Activated CD4-positive, alpha-beta T cell treated with anti-CD3 and anti-CD28 coated beads, Interleukin-2, Interleukin-6, amounts not matched to agents 100 ng/mL and 50 ng/mL, durations not matched to agents 16 hours and 8 hours (primary cell): ENCODE measurements around the gene AGO4.
"Not testable (repeated sequence)": the region's sequence is repeated elsewhere in the genome, so short reads cannot be mapped to it uniquely, and the experiment has no call there.

ENCODE experiments used
- DNase-seq: peaks from one replicate; pipeline ENCODE4 v3.0.0-alpha.2; 2020

Gene AGO4

DNA sequence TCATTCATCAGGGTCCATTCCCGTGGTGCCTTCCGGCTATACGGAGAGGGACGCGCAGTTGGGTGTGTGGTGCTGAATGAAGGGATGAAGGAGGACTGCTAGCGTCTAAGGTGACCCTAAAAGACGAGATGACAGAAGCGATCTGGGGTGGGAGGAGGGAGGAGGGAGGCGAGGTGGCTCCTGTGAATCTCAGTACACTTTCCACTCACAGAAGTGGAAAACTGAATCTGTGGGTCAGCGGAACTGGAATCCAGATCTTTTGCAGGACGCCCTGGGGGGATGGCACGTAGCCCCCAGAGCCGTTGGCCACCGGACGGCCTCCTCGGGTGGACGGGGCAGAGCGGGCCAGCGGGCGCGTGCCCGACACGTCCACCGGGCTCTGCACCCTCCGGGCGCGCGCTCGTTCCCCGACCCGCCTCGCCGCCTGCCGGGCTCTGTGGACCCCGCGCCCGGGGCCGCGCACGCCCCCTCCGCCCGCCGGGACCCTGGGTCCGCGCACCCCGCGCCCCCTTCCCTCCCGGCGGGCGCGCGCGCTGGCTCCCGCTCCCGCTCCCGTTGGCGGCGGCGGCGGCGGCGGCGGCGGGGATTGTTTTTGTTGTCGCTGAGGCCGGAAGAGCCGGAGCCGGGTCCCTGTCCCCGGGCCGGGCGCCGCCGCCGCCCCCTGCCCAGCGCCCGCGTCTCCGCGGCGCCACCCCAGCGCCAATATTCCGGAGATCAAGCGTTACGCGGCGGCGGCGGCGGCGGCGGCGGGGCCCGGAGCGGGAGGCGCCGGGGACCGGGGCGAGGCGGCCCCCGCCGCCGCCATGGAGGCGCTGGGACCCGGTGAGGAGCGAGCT lies at the start of gene AGO4:
Gene AGO4, plus strand, starts transcription at position 403 of the 836 bp plus-strand sequence. Its CDS starts 401 bp downstream, at position 804.
- DNase-seq, result peak; percentile 39

DNA sequence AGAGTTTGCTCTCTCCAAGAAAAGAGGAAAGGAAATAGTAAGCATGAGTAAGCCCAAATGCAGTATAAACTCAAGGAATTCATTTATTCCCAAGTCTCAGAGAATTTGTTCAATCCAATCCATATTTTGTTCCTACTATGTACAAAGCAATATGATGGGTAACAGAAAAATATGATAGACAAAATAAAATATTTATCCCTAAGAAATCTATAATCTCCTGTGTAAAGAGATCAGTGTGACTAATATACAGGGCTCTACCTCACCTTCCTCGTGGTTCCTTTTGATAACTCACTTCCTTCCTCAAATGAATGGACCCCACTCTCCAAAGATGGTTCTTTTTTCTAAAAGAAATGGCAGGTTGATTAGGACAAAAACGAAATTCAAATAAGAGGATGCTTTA lies 45.7 kb upstream of the AGO4 start:
- DNase-seq, result no peak

DNA sequence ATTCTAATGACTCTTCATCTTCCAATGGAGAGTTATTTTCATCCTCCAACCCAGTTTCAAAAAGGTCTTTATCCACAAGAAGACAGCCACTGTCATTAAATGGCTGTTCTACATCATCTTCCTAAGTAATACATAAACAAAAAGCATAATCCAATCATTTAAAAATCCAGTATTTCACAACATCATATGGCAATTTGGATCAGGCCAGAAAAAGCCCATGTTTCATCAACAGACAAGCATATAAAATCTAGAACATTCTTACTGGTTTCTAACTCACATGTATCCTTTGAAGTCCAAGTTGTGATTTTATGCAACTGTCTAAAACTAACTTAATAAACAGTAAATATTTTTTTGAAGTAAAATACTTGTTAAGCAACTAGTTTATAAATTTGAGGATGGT lies 44.6 kb upstream of the AGO4 start:
- no peak for DNase-seq

DNA sequence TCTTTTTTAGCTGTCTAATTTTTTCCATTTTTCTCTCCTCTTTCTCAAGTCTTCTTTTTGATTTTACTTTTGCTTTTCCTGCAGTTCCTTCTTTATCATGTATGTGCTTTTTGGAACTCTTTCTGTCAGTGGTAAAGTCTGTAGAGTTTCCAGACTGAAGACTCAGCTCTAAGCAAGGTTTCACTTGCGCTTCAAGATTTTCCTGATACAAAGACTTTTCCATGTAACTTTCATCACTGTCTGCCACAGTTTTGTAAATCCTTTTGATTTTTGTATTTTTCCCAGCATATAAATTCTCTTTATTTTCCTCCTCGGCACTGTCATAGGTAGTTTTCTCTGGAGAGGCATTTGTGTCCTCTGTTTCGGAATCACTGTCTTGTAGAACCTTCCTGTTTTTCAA lies 43.5 kb upstream of the AGO4 start:
- no peak for DNase-seq

DNA sequence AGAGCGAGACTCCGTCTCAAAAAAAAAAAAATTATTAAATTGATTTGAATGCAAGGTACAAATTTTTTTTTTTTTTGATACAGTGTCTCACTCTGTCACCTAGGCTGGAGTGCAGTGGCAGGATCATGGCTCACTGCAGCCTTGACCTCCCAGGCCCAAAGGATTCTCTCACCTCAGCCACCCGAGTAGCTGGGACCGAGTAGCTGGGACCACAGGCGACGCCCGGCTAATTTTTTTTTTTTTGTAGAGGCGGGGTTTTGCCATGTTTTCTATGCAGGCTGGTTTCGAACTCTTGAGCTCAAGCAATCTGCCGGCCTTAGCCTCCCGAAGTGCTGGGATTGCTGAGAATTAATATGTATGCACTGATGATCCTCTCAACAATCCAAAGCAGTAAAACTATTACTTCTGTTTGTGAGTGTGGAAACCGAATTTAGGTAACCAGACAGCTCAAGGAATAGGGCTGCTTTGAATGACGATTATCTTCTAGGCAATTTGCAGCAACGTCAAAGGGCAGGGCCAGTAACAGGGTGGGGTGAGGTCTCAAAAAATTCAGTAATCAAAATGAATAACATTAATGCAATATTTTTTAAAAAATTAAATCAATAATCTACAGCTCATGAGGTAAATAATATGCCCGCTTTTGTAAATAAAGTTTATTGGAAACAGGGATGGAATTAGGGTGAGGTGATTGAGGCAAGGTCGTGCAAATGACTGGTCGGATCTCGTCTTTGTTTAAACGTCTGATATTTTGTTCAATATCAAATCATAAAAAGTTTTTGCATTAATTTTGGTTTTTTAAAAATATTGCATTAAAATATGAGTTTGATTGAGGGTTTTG lies 39.2 kb upstream of the AGO4 start:
- no peak for DNase-seq

DNA sequence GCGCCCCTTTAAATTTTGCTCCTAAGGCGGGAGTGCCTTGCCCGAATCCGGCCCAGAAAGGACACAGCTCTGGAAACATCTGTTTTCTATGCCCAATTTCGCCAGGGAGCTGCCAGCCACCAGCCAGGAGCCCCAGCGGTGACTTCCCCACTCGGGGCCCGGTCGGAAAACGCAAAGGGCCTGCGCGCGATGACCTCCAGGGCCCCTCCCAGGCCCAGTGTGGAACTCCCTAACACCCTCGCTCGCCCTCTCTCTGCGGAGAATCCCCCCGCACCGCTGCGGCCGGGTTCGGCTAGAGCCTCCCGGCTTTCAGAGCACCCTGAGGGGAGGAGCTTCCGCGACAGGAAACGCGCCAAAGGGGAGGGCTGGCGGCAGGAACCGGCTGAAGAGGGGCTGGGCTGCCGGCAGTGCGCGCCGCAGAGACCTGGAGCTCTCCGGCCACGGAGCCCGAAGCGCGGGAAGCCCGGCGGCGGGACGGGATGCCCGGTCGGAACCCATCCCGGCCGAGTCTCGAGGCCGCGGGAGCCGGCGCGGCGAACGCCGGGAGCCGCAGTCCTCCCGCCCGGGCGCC lies 38.5 kb upstream of the AGO4 start:
- peak; percentile 93 for DNase-seq

GRCh38 chr1:35773711-35774110 lies 34.1 kb upstream of the AGO4 start:
- no peak for DNase-seq

GRCh38 chr1:35776172-35776571 lies 31.6 kb upstream of the AGO4 start:
- DNase-seq, result not testable (repeated sequence)

DNA sequence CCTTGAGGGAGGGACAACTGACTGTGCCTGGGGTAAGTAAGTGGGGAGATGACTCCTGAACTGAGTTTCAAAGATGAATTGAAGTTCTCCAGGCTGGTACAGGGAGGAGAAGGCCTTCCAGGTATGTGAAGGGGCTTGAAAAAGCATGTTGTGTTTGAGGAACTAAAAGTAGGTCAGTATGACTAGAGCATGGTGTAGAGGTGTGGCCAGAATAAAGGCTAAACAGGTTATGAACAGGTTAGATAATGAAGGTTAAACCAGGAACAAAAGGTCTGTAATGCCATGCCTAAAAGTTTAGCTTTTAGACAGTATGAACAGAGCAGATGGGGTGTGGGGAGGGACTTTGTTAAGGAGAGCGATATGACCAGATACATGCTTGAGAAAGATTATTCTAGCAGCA lies 30.7 kb upstream of the AGO4 start:
- DNase-seq, result no peak

DNA sequence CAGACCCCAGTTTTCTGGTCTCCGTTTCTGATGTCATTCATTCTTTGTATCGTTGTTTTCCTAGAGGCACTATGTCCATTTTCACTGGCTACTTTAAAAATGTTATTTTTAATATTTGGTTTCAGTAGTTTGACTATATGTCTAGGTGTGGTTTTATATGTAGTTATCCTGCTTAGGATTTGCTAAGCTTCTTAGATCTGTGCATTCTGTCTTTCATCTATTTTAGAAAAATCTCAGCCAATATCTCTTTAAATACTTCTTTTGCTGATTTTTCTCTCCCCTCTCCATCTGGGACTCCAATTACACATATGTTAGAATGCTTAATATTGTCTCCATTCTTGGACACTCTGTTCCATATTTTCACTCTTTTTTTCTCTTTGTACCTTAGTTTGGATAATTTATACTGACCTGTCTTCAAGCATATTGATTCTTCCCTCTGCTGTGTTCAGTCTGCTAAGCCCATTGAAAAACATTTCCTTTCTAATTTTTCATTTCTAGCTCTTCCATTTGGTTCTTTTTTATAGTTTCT lies 24.7 kb upstream of the AGO4 start:
- DNase-seq, result no peak

- DNase-seq, result not testable (repeated sequence)
Measured at GRCh38 chr1:35784364-35784763, 23.5 kb upstream of the AGO4 start.

DNA sequence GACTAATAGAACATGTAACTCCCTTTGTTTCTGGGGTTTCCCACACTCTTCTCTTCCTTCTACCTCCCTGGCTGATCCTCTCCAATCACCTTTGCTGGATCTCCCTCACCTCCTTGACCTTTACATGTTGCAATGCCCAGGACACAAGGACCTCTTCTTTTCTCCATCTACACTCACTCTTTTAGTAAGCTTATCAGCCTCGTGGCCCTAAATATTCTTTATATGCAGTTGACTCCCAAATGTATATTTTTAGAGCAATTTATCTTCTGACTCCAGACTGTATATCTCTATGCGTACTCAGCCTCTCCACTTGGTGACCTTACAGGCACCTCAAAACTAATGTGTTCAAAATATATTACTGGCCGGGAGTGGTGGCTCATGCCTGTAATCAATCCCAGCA lies 19.7 kb upstream of the AGO4 start:
- DNase-seq, result no peak

- no peak for DNase-seq
Measured at GRCh38 chr1:35790670-35791069, 17.1 kb upstream of the AGO4 start.

GRCh38 chr1:35795295-35795694 lies 12.5 kb upstream of the AGO4 start:
- no peak for DNase-seq

DNA sequence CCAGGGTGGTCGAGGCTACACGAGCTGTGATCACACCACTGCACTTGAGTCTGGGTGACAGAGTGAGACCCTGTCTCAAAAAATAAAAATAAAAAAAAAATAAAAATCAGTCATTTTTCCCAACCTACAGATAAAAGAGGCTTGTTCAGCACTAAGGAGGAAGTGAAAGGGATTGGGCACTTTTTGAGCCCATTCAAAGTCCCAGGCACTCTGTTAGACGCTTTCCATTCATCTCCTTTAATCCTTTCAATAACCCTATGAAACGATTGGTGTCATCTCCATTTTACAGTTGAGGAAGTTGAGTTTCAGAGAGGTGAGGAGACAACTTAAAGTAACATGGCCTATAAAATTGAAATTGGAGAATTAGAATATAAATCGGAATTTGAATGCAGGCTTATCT lies 10.4 kb upstream of the AGO4 start:
- no peak for DNase-seq

GRCh38 chr1:35798019-35798418 lies 9.8 kb upstream of the AGO4 start:
- not testable (repeated sequence) for DNase-seq

GRCh38 chr1:35800167-35800887 lies 7.5 kb upstream of the AGO4 start:
- not testable (repeated sequence) for DNase-seq

GRCh38 chr1:35808450-35809113 lies 766 bp downstream of the AGO4 start:
- DNase-seq, result peak; percentile 26

- no peak for DNase-seq
Measured at GRCh38 chr1:35809114-35810095, 1.6 kb downstream of the AGO4 start.

DNA sequence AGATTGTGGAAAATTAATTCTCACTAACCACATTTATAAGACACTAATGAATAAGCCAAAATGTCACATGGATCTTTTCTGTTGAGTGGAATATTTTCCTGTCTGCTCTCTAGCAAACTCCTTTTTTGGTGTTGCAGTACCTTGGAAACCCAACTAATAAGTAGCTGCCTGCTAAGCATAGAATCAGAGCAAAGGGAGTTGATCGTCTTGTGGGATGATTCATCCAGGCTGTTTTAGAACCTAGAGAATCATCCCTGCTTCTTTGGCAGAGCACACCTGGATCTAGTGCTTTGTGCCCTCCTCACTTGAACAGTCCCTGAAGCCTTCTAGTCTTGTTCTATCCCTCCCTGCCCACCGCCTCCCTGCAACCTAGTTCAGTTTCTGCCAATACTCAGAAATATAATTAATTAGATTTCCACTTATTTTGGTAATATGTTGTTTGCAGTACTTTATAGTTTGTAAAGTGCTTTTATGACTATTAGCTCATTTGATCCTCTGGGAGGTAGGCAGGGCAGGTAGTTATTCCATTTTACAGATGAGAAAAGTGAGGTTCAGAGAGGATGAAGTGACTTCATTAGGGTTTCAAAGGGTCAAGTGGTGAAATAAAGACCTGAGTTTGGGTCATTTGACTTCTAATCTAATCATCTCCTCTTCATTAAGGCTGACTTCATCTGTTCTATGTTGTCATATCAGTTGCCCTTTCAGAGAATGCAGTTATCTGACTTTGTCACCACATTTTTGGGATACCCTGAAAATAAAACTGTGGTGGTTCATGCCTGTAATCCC lies 2.5 kb downstream of the AGO4 start:
- DNase-seq, result no peak
